Left ventricle myocardium inferior (tissue), 1 donor: ENCODE measurements around the gene ARL5A. TPM values are rescaled to one million over a fixed set of nuclear protein-coding genes. Genes with fewer than 3 reads are reported as not detected.

Source experiments
- DNase-seq: peaks from one replicate; pipeline ENCODE4 v3.0.0-alpha.2; 2020
- H3K27ac ChIP-seq: fragments of 200-600 bp; replicated peaks from 2 replicates; pipeline ENCODE4 v1.8.0; 2021
- H3K27me3 ChIP-seq: fragments of 200-600 bp; 2 replicates; pipeline ENCODE4 v1.8.0; 2021; ENCODE audit warnings: low read depth
- H3K36me3 ChIP-seq: fragments of 200-600 bp; 2 replicates; pipeline ENCODE4 v1.8.0; 2021
- H3K4me1 ChIP-seq: fragments of 200-600 bp; 2 replicates; pipeline ENCODE4 v1.8.0; 2021
- H3K4me3 ChIP-seq: fragments of 200-600 bp; 2 replicates; pipeline ENCODE4 v1.8.0; 2021; ENCODE audit warnings: mild to moderate bottlenecking, moderate library complexity
- H3K9me3 ChIP-seq: fragments of 200-600 bp; replicated peaks from 2 replicates; pipeline ENCODE4 v1.8.0; 2021
- intact Hi-C: fragments of 100-400 bp; cut with micrococcal nuclease; formaldehyde crosslinking; loops from one replicate; pipeline ENCODE4 v1.11.0; 2022
- total RNA-seq: library from RNA; stranded (reverse); fragmentation: NEBNext Ultra II Directional; extraction: Animal tissue kit (Norgen Biotek cat#: 25700); gene quantifications from one replicate; pipeline ENCODE4 v1.2.1, GENCODE V29; 2021
- TF ChIP-seq, protein P1 (sequence below): fragments of 200-600 bp; IDR thresholded peaks from 2 replicates; pipeline ENCODE4 v1.8.0; 2021; ENCODE audit warnings: antibody characterized with exemption, mild to moderate bottlenecking, borderline replicate concordance
- donor health status: DM: no; HTN: yes; CAD: no; lungs with severe emphysema.

ARL5A gene
- total RNA-seq, 1 donor from 2014 or later = 53.9 TPM

- no peaks in the 10 kb centered on the region for H3K27me3 ChIP-seq
- no peaks in the 10 kb centered on the region for H3K36me3 ChIP-seq
- TF ChIP-seq, protein P1, sequence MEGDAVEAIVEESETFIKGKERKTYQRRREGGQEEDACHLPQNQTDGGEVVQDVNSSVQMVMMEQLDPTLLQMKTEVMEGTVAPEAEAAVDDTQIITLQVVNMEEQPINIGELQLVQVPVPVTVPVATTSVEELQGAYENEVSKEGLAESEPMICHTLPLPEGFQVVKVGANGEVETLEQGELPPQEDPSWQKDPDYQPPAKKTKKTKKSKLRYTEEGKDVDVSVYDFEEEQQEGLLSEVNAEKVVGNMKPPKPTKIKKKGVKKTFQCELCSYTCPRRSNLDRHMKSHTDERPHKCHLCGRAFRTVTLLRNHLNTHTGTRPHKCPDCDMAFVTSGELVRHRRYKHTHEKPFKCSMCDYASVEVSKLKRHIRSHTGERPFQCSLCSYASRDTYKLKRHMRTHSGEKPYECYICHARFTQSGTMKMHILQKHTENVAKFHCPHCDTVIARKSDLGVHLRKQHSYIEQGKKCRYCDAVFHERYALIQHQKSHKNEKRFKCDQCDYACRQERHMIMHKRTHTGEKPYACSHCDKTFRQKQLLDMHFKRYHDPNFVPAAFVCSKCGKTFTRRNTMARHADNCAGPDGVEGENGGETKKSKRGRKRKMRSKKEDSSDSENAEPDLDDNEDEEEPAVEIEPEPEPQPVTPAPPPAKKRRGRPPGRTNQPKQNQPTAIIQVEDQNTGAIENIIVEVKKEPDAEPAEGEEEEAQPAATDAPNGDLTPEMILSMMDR = no peak
- peaks cover 35% of the 10 kb centered on the region for H3K4me1 ChIP-seq
- H3K27ac ChIP-seq = peak overlapping the region; percentile 55
- no peak for DNase-seq
- no peaks in the 10 kb centered on the region for H3K9me3 ChIP-seq
- intact Hi-C loops = no loop called here
- H3K4me3 ChIP-seq = no peak overlapping the region
Measured at GRCh38 chr2:151844211-151844896, 16.1 kb upstream of the ARL5A start.

DNA sequence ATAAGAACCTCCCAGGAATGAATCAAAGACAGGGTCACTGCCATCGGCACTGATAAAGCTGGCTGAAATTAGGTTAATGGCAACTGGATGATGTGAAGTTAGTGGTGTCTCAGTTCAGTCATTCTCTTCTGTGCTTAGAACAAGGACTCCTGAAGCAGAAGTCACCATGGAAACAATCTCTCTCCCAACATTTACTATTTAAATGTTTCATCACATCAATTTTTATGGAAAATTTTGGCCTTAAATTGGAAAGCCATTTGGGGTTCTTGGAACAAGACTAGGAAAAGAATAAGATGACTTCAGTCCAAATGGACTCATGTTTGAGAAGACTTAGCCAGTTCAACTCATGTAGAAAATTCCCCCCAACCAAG is 15.5 kb upstream of the ARL5A start:
- no peaks in the 10 kb centered on the region for H3K27me3 ChIP-seq
- intact Hi-C loops = no loop called here
- no peak for DNase-seq
- no peaks in the 10 kb centered on the region for H3K9me3 ChIP-seq
- H3K4me3 ChIP-seq = no peak overlapping the region
- peak overlapping the region; percentile 55 for H3K27ac ChIP-seq
- peaks cover 35% of the 10 kb centered on the region for H3K4me1 ChIP-seq
- TF ChIP-seq, protein P1 = no peak
- no peaks in the 10 kb centered on the region for H3K36me3 ChIP-seq

DNA sequence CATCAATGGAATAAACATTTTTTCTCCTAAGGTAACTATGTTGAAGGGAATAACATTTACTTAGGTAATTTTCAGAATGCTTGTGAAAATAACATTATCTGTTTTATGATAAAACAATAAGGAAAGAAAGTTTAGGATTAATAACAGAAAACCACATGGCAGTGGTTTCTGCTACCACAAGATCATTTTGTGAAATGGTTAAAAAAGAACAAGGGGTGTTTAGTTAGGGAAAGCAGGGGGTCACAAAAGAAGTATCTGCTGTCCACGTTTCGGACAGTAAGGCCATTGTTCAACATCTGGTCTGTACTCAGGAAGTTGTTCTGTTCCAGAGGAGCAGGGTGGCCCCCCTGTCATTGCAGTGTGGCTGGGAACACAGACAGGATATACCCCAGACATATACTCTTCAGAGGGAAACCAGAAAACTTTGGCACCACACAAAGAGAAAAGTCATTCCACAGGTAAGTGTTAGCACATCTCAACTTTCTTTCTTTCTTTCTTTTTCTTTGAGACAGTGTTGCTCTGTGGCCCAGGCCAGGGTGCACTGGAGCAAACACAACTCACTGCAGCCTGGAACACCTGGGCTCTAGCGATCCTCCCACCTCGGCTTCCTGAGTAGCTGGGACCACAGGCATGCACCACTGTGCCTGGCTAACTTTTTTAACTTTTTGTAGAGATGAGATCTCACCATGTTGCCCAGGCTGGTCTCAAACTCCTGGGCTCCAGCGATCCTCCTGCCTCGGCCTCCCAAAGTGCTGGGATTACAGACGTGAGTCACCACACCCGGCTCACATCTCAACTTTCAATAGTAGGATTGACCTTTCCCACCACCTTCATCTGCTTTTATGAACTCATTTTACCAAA is 14.8 kb upstream of the ARL5A start:
- Histone ChIP-seq H3K4me1 (peaks cover 35% of the 10 kb centered on the region), H3K36me3 (no peaks in the 10 kb centered on the region), H3K9me3 (no peaks in the 10 kb centered on the region), H3K27me3 (no peaks in the 10 kb centered on the region), H3K4me3 (no peak overlapping the region), H3K27ac (peak overlapping the region; percentile 55)
- TF ChIP-seq, protein P1 = no peak
- no peak for DNase-seq
- intact Hi-C loops = no loop called here

- intact Hi-C loops = no loop called here
- no peaks in the 10 kb centered on the region for H3K27me3 ChIP-seq
Measured at GRCh38 chr2:151841047-151841424, 12.8 kb upstream of the ARL5A start.

DNA sequence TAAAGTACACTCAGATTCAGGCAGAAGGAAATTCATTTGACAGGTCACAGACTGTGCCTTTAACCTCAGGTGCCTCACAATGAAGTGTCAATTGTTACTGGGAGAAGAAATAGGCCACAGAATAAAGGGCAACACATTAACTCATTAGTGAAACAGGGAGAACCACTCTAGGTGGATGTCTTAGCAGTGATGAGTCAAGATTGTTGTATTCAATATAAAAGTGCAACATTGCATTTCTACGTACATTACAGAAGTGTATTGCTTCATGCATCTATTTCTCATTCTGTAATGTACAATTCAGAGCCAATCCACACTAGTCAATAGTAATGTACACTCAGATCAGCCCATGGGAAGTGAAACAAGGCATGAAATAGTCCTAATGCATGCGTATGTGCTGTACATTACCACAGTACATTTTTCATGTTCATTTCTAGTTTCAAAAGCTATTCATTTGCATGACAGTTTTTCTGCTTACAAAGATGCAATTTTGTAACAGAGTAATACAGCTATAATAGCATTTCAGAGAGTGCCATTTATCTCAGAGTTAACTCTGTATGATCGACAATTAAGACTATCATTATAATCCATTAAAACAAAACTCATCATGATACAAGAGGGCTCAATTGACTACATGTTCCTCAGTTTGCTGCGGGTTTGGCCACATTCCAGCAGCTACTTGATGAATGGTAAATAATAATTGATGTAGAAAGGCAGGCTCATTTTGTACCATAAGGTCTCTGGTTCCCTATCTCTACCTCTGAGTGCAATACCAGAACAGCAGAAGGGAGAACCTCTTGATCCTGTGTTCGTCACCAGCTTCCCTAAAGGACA is 12.2 kb upstream of the ARL5A start:
- H3K36me3 ChIP-seq = no peaks in the 10 kb centered on the region
- H3K4me3 ChIP-seq = no peak overlapping the region
- DNase-seq = no peak
- H3K4me1 ChIP-seq = peaks cover 30% of the 10 kb centered on the region
- no peaks in the 10 kb centered on the region for H3K27me3 ChIP-seq
- no peaks in the 10 kb centered on the region for H3K9me3 ChIP-seq
- no peak overlapping the region for H3K27ac ChIP-seq
- intact Hi-C loops = no loop called here
- TF ChIP-seq, protein P1 = no peak

More at GRCh38 chr2:151841047-151841424, 12.8 kb upstream of the ARL5A start:
- no peaks in the 10 kb centered on the region for H3K9me3 ChIP-seq
- H3K4me1 ChIP-seq = peaks cover 35% of the 10 kb centered on the region
- no peak for DNase-seq
- H3K27ac ChIP-seq = no peak overlapping the region
- no peaks in the 10 kb centered on the region for H3K36me3 ChIP-seq
- H3K4me3 ChIP-seq = no peak overlapping the region
- TF ChIP-seq, protein P1 = no peak
